ENCODE results near the gene FGF4. TPM values are rescaled to one million over a fixed set of nuclear protein-coding genes. Genes with fewer than 3 reads are reported as not detected.

FGF4 gene
- total RNA-seq, 1 donor: not detected

- no peak within 1 kb of the TSS for H3K4me3 ChIP-seq (ENCODE audit: low read depth, low read length)
- TF ChIP-seq CTCF (IDR thresholded peaks at IDR 0.05; ENCODE audit: insufficient read depth, low read length): no peak
- no peak for DNase-seq (ENCODE audit: low read depth)
Measured at GRCh38 chr11:69818603-69819441, 43.7 kb upstream of the FGF4 start, which contains the start of gene FGF3. Gene FGF3, minus strand, starts transcription at chr11:69819416. Its CDS starts 483 bp downstream, at chr11:69818933.

GRCh38 chr11:69818231-69818602 is 43.1 kb upstream of the FGF4 start:
- no peak overlapping the region for H3K4me3 ChIP-seq (ENCODE audit: low read depth, low read length)
- DNase-seq (ENCODE audit: low read depth): no peak
- no peak for TF ChIP-seq CTCF (IDR thresholded peaks at IDR 0.05; ENCODE audit: insufficient read depth, low read length)

DNA sequence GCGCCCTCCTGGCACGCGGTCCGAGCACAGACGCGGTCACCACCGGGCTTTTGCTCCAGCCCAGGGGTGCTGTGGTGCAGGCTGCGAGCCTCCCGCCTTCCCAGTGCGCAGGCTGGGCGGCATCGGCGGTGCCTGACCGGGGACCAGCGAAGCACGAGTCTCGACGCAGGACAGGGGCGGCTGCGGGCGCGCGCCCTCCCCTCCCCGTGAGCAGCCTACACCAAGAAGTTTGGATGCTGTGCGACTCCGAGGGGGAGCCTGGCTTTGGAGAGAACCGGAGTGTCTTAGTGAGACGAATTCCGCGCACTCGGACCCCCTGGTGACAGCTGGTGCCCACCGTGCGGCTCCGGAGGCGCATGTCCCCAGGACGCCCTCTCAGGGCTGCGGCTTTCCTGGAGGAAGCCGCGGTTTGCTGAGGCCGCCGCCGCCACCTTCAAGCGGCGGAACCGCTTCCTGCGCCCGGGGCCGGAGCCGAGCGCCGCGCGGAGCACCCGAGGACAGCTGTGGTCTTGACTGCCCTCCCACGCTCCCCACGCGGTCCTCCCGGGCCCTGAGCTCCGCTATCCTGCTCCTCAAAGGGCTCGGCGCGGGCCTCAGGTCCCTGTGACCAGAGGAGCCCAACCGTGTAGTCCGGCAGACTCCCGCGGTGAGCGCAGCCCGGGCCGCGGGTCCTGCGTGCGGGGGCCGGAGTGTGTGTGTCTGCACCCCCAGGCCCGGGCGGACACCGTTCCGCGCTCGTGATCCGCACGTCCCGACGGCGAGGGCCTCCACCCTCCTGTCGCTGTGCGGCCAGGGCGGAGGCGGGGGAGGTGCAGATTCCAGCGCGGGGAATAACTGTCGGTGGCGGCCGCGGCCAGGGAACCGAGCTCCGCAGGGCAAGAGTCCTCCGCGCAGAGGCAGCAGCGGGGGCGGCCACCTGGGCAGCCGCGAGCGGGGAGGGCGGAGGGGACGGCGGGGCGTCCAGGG is 42.4 kb upstream of the FGF4 start:
- TF ChIP-seq CTCF (IDR thresholded peaks at IDR 0.05; ENCODE audit: insufficient read depth, low read length): no peak

DNA sequence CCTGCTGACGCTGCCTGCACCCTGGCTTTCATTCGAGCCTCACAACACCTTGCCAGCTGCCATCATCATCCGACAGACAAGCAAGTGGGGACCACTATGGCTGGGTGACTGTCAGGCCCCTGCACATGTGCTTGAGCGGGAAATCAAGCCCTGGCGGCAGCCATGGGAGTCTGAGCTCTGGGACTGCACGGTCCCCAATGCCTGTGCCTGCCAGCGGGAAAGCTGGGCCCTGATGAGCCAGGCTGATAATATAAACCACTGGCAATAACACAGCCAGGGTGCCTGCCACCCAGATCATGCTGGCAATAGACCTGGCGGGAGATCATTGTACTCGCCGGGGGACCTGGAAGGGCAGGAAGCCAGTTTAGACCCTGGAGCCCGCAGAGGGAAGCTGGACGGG is 41.5 kb upstream of the FGF4 start:
- no peak for TF ChIP-seq CTCF (IDR thresholded peaks at IDR 0.05; ENCODE audit: insufficient read depth, low read length)
- no peak overlapping the region for H3K4me3 ChIP-seq (ENCODE audit: low read depth, low read length)
- no peak for DNase-seq (ENCODE audit: low read depth)

More for the DNA sequence above, 42.4 kb upstream of the FGF4 start:
- H3K4me3 ChIP-seq (ENCODE audit: low read depth, low read length): no peak overlapping the region
- DNase-seq (ENCODE audit: low read depth): no peak

GRCh38 chr11:69815973-69816372 is 40.8 kb upstream of the FGF4 start:
- no peak for TF ChIP-seq CTCF (IDR thresholded peaks at IDR 0.05; ENCODE audit: insufficient read depth, low read length)
- DNase-seq (ENCODE audit: low read depth): no peak

DNA sequence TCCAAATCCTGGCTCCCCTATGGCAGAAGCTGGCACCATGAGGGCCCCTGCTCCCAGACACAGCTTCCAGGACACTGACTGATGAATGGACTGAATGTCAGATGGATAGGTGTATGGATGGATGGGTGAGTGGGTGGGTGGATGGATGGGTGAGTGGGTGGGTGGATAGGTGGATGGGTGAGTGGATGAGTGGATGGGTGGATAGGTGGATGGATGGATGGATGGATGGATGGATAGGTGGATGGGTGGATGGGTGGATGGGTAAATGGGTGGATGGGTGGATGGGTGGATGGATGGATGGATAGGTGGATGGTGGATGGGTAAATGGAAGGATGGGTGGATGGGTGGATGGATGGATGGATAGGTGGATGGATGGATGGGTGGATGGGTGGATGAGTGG is 39.8 kb upstream of the FGF4 start:
- no peak overlapping the region for H3K4me3 ChIP-seq (ENCODE audit: low read depth, low read length)
- no peak for TF ChIP-seq CTCF (IDR thresholded peaks at IDR 0.05; ENCODE audit: insufficient read depth, low read length)
- no peak for DNase-seq (ENCODE audit: low read depth)

More at GRCh38 chr11:69815973-69816372, 40.8 kb upstream of the FGF4 start:
- H3K4me3 ChIP-seq (ENCODE audit: low read depth, low read length): no peak overlapping the region

Measured in fibroblast of the aortic adventitia (primary cell).